GM18499 (cell line): ENCODE measurements around the gene GTF2F1.
"Not testable (repeated sequence)": the region's sequence is repeated elsewhere in the genome, so short reads cannot be mapped to it uniquely, and the experiment has no call there.

Experiments used
- ATAC-seq: cut with Tn5 transposase; IDR thresholded peaks from one replicate; pipeline ENCODE4 v1.9.1; 2021; ENCODE audit warnings: moderate number of reproducible peaks; ENCODE audit not compliant: insufficient read depth, unreplicated experiment

Gene GTF2F1

DNA sequence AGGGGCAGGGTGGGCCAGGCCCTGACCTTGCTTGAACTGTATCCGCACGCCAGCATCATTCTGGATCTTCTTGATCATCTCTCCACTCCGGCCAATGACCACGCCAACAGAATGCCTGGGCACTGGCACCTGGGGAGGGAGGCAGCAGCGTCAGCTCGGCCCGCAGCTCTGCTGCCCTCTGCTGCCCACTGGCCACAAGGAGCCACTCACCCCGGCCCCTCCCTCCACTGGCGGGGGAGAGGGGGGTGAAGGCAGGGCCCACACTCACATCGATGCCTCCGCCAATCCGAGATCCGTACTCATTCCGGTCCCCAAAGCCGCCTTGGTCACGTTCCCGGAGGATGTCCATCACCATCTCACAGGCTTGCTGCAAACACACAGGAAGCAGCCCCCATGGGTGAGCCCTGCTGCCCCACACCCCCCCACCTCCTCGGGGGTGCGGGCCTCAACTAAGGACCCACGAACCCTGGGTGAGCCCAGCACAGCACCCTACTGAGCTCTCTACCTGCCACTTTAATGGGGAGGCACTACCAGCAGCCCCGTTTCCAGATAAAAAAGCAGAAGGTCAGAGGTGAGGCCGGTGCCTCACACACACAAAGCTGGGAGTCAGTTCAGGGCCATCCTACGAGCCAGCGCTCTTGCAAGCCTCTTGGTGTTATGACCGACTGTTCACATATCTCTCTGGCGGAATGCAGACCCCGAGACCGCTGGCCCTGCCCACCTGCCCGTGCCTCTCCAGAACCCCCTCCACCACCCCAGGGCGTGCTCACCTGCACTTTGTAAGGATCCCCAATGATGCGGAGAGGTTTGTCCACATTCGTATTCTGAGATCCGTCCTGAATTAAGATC, 25.0 kb upstream of the GTF2F1 start:
- ATAC-seq: no peak

DNA sequence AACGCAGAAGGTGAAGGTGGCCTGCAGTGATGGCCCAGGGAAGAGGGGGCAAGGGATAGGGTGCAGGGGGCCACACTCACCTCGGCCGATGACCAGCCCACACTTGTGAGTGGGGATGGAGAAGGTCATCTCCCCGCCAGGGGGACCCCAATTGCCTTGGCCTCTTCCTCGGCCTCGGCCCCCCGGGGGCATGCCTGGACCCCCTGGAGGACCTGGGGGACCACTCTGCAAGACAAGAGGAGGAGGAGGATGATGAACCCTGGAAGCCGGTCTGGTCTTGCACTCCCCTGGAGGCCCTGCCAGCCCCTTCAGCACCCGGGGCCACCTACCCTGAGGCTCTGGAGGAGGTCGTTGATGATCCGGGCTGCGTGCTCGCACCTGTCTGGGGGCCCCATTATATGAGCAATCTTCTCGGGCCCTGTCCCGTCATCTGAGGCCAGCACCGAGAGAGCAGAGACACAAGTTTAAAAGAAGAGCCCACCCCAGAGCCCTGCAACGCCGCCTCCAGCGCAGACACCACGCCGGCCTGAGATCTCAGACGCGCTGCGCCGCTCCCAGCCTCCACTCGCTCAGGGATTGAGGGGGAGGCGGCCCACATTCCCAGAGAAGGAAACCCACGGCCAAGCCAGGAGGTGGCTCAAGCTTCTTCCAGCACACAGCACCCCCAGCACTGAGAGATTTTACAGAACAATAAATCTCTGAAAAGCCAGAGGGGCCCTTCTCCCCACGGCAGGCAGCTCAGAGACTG, 23.9 kb upstream of the GTF2F1 start:
- ATAC-seq: no peak

DNA sequence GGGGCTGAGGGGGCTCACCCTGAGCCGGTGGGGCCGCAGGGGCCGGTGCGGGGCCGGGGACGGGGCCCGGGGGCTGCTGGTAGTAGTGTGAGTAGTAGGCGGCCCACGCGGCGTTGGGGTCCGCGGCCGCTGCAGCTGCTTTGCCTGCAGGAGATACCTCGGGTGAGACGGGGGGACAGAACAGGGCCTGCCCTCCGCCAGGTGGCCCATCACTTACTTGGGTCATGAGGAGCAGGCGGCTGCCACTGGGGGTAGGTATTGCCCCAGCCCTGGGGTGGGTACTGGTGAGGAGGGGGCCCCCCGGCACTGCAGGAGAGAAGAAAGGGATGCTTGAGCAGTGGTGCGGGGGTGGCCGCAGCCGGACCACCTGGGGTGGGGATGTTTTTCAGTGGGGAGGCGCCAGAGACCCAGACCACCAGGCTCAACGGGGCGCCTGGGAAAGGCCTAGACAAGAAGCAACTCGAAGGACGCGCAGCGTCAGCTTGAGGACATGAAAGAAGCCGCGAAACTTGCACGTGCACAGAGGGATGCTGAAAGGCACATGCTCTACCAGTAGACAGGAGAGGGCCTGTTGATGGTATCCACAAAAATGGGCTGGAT, 22.7 kb upstream of the GTF2F1 start:
- ATAC-seq: no peak

GRCh38 chr19:6414793-6415590, 22.0 kb upstream of the GTF2F1 start:
- ATAC-seq: no peak

- ATAC-seq: no peak
These were observed 21.0 kb upstream of the GTF2F1 start for GRCh38 chr19:6413721-6414643.

- ATAC-seq: no peak
These were observed 20.3 kb upstream of the GTF2F1 start for GRCh38 chr19:6413291-6413690.

DNA sequence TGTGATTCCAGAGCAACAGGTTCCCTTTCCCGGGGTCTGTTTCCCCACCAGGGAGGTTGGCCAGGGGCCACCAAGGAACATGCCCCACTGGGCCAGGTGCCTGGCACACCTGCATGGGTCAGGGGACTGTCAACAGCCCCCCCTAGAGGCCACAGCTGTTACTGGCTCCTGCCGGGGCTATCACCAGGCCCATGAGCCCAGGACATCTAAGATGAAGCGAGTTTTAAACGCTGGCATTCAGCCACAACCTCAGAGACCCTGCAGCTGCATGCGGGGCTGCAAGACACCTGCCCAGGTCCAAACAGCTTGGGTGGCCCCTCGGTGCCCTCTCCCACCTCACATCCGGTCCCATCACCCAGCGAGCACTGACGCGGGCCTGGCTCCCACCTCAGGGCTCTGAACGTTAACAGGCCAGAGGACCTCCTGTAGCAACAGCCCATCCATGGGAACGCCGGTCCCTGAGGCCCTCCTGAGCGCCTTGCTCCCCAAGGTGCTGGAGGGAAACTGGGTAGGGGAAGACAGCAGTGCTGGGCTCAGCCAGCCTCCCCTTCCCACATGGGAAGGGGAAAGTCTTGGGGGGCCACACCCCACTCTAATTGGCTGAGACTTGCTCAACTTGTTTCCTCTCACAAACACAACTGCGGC, 19.6 kb upstream of the GTF2F1 start:
- ATAC-seq: no peak

GRCh38 chr19:6412061-6412446, 19.1 kb upstream of the GTF2F1 start:
- no peak for ATAC-seq

GRCh38 chr19:6409346-6409745, 16.4 kb upstream of the GTF2F1 start:
- no peak for ATAC-seq

DNA sequence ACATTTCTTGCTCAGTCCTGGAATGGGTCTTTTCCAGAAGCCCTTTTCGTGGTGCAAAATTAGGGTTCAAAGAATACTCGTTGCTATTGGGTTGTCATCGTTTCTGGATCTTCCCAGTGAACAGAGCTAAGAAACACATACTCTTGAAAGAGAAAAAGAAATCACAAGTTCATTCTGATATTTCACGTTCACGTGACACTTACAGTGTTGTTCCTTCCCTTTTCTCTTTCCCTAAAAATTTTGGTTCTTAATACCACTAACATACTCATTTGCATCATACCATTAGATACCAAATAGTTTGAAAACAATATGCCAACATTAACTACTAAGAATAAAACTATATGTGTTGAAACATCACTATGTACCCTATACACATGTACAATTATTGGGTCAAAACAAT, 13.4 kb upstream of the GTF2F1 start:
- no peak for ATAC-seq

DNA sequence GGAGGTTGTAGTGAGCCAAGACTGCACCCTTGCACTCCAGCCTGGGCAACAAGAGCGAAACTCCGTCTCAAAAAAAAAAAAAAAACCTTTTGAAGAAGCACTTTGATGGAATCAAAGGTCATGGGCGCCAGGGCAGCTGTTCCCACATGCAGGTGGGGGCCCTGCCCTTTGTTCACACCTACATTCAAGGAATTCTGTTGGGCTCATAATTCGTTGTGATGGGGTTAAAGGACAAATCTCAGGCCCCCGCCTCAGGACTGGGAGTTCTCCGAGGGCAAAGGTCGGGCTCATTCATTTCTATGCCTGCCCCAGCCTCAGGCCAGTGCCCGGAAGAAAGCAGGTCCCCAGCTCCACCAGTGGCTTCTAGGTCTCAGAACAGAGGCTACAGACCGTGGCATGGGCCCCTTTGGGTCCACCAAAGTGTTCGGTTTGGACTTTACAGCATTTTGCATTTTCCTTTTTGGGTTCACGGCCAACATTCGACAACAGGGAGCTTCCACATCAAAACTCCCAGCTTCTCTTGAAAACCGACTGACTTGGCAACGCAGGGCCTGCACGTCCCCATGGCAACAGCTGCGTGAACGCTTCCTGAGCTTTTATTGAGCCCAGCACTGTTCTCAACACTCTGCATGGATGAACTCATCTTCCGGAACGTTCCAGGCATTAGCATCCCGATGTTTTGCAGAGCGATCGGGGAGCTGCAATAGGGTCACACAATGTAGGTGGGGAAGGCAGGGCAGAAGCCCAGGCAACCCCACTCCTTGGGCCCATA, 10.1 kb upstream of the GTF2F1 start:
- ATAC-seq: no peak

GRCh38 chr19:6402058-6402457, 9.1 kb upstream of the GTF2F1 start:
- no peak for ATAC-seq

- not testable (repeated sequence) for ATAC-seq
These were observed 7.3 kb upstream of the GTF2F1 start for GRCh38 chr19:6400062-6400944.

DNA sequence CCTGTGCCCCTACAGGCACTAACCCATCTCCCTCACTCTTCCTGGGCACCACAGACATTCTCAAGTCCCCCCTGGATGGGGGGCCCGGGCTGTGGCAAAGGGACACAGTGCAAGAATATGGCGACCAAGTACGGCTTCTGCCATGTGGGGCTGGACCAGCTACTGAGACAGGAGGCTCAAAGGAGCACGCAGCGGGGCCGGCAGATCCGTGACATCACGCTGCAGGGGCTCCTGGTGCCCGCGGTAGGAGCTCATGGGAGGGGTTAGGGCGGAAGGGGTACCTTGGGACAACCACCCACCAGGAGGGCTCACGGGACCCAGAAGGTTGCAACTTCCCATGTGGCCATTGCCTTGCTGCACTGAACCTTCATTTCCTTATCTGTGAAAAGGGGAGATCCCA, 3.3 kb upstream of the GTF2F1 start:
- ATAC-seq: no peak

DNA sequence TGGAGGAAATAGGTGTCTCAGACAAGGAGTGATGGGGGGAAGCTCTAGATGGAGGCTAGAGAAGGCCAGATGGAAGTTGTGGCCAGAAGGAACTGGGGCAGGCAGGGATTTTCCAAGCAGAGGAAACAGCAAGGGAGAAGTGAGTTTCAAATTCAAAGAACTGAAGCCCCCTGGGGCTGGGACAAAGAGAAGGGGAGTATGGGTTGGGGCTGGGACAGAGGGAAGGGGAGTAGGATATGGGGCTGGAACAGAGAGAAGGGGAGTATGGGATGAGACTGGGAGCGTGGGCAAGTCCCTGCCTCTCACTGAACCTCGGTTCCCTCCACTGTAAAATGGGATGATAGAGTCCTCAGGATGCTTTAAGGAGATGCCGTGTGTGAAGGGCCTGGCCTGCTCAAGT, 1.9 kb upstream of the GTF2F1 start:
- no peak for ATAC-seq

DNA sequence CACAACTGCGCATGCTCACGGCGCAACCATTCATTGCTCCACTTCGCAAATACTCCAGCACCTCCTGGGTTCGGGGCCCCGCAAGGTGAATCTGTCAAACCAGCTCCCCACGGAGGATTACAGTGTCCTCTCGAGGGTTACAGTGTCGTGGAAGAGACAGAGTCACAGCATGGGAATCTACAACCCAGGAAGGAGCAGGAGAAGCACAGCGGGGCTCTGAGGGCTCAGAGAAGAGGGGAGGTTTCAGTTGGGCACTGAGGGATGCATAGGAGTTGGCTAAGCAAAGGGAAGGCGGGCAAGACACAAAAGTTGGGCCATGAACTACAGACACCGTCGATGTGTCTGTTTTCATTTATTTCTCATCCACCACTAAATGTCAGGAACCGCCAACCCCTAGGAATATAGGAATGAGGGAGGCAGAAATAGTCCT, 1.0 kb upstream of the GTF2F1 start:
- ATAC-seq: no peak
